ENCODE measurements around the gene SORCS1. TPM values are rescaled to one million over a fixed set of nuclear protein-coding genes. Genes with fewer than 3 reads are reported as not detected.

Gene SORCS1
- total RNA-seq, 4 donors from 2014 or later, result 34.3 to 85.0 (median 49.3) TPM

- DNase-seq (ENCODE audit: low spot score in 2 of 2), result no peak
- Histone ChIP-seq H3K36me3 (no peaks in the 10 kb centered on the region), H3K9me3 (no peaks in the 10 kb centered on the region), H3K4me1 (peaks cover 0 to 3% (median 0%) of the 10 kb centered on the region in 4 donors), H3K4me3 (no peak overlapping the region), H3K27me3 (no peaks in the 10 kb centered on the region), H3K27ac (no peak overlapping the region)
- WGBS, 2 donors, result 91 to 94% methylated on average over 2 of the region's 2 CpGs
- TF ChIP-seq EP300 (IDR thresholded peaks at IDR 0.05) (no peak), CTCF (IDR thresholded peaks at IDR 0.05) (no peak), POLR2A (IDR thresholded peaks at IDR 0.05) (no peak)
These were observed 538.1 kb downstream of the SORCS1 start for GRCh38 chr10:106626371-106626770.

- DNase-seq (ENCODE audit: low spot score in 2 of 2), result no peak
- H3K36me3 ChIP-seq, result no peaks in the 10 kb centered on the region
- no peak overlapping the region for H3K4me3 ChIP-seq
- no peak overlapping the region for H3K27ac ChIP-seq
- no peaks in the 10 kb centered on the region for H3K9me3 ChIP-seq
- H3K4me1 ChIP-seq, result no peaks in the 10 kb centered on the region
- 54 to 67% methylated on average over 6 of the region's 6 CpGs for WGBS, 2 donors
- H3K27me3 ChIP-seq, result no peaks in the 10 kb centered on the region
- TF ChIP-seq POLR2A (IDR thresholded peaks at IDR 0.05) (no peak), CTCF (IDR thresholded peaks at IDR 0.05) (no peak), EP300 (IDR thresholded peaks at IDR 0.05) (no peak)
These were observed 538.8 kb downstream of the SORCS1 start for GRCh38 chr10:106625751-106626150.

- H3K27ac ChIP-seq, result peak overlapping the region in 2 of 4 donors; percentile 59 to 67
These were observed 545.2 kb downstream of the SORCS1 start for GRCh38 chr10:106619346-106619745.

GRCh38 chr10:106618646-106619045 lies 545.9 kb downstream of the SORCS1 start:
- 7 to 10% methylated on average over 5 of the region's 5 CpGs for WGBS, 2 donors
- Histone ChIP-seq H3K27me3 (no peaks in the 10 kb centered on the region), H3K9me3 (no peaks in the 10 kb centered on the region), H3K36me3 (no peaks in the 10 kb centered on the region), H3K4me1 (peaks cover 0 to 23% (median 6%) of the 10 kb centered on the region in 4 donors), H3K4me3 (no peak overlapping the region), H3K27ac (peak overlapping the region in 2 of 4 donors; percentile 59 to 67)
- TF ChIP-seq EP300 (IDR thresholded peaks at IDR 0.05) (no peak), POLR2A (IDR thresholded peaks at IDR 0.05) (no peak), CTCF (IDR thresholded peaks at IDR 0.05) (no peak)
- DNase-seq (ENCODE audit: low spot score in 2 of 2), result no peak

More at GRCh38 chr10:106619346-106619745, 545.2 kb downstream of the SORCS1 start:
- no peaks in the 10 kb centered on the region for H3K36me3 ChIP-seq
- DNase-seq (ENCODE audit: low spot score in 2 of 2), result peak in 1 of 2 donors; percentile 35
- no peaks in the 10 kb centered on the region for H3K27me3 ChIP-seq
- no peaks in the 10 kb centered on the region for H3K9me3 ChIP-seq
- H3K4me1 ChIP-seq, result peaks cover 0 to 23% (median 6%) of the 10 kb centered on the region in 4 donors
- no peak overlapping the region for H3K4me3 ChIP-seq
- 41 to 42% methylated on average over 1 of the region's 1 CpG for whole genome bisulfite sequencing, 2 donors
- no peak for TF ChIP-seq POLR2A (IDR thresholded peaks at IDR 0.05)
- peak in 1 of 2 donors; percentile 25 for TF ChIP-seq EP300 (IDR thresholded peaks at IDR 0.05)

GRCh38 chr10:106615081-106615480 lies 549.4 kb downstream of the SORCS1 start:
- no peaks in the 10 kb centered on the region for H3K9me3 ChIP-seq
- TF ChIP-seq POLR2A (IDR thresholded peaks at IDR 0.05) (no peak), EP300 (IDR thresholded peaks at IDR 0.05) (no peak), CTCF (IDR thresholded peaks at IDR 0.05) (no peak)
- 18 to 21% methylated on average over 3 of the region's 3 CpGs for WGBS, 2 donors
- H3K27ac ChIP-seq, result no peak overlapping the region
- no peaks in the 10 kb centered on the region for H3K27me3 ChIP-seq
- no peak overlapping the region for H3K4me3 ChIP-seq
- DNase-seq (ENCODE audit: low spot score in 2 of 2), result no peak
- peaks cover 0 to 22% (median 6%) of the 10 kb centered on the region in 4 donors for H3K4me1 ChIP-seq
- peaks cover 0 to 16% (median 0%) of the 10 kb centered on the region in 3 donors for H3K36me3 ChIP-seq

Measured in tibial nerve (tissue), 4 donors.